GM12875 (cell line): Measurements from ENCODE around the gene MID1IP1.

Experiments used
- H3K4me3 ChIP-seq: one replicate; pipeline ENCODE4 v1.5.1; 2011; ENCODE audit warnings: low read depth, low read length, control low read depth
- CTCF ChIP-seq: IDR thresholded peaks from 2 replicates; pipeline ENCODE4 v1.5.1; 2011; ENCODE audit warnings: low read depth, mild to moderate bottlenecking, control low read depth, inconsistent platforms, low read length, moderate library complexity, borderline replicate concordance; ENCODE audit not compliant: insufficient read depth

The MID1IP1 gene

GRCh38 chrX:38839277-38839676 is 38.0 kb downstream of the MID1IP1 start:
- TF ChIP-seq CTCF = no peak
- H3K4me3 ChIP-seq = no peak overlapping the region

DNA sequence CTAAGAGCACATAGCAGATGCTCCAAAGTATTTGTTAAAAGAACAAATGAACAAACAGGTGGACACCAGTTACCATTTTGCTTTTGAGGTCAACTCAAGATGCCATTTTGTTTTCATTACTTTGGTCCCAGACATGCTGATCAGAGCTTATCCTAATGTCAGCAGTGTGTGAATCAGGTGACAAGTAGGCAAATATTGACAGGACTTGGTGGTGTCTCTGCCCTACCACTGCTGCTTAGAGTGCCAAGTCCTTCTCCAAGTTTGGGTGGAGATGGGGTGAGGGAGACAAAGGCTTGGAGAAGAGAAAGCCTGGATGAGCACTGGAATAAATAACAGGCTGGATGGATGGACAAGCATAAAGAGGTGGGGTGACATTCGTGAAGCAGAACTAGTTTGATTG is 38.7 kb downstream of the MID1IP1 start:
- H3K4me3 ChIP-seq = no peak overlapping the region
- no peak for TF ChIP-seq CTCF

DNA sequence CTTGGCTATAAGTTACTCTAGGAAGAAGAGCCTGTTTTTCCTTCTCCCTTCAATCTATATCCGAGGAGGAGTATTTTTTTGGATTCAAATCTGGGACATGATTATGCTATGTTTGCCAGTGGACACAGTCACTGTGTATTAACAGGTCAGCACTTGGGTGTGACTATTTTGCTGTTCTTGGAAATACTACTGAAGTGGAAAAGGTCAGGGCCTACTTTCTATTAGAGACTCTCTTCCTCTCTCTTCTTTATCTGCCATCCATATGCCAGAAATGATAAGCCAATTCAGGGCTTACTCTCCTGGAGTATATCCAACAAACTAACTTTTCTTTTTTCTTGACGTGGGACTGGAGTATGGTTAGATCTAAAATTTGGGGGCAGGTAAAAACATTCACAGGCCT is 40.5 kb downstream of the MID1IP1 start:
- no peak for TF ChIP-seq CTCF

DNA sequence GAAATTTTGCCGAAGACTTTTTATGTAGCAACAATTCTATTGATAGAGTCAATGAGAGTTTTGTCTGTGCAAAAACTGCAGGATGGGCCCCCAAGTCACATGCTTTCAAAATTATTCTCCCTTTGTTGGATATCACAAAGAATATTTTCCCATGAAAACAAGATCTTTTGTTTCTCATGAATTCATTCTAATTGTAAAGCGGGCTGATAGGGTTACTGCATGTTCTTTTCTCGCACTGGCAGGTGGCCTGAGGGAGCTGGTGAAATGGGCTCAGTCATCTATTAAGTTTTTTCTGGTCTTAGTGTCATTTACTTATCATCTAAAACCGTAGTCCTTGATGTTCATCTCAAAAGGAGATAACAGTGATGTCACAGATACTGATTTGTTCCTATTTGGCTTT is 44.2 kb downstream of the MID1IP1 start:
- no peak for TF ChIP-seq CTCF
- no peak overlapping the region for H3K4me3 ChIP-seq

More for the DNA sequence above, 40.5 kb downstream of the MID1IP1 start:
- H3K4me3 ChIP-seq = no peak overlapping the region

DNA sequence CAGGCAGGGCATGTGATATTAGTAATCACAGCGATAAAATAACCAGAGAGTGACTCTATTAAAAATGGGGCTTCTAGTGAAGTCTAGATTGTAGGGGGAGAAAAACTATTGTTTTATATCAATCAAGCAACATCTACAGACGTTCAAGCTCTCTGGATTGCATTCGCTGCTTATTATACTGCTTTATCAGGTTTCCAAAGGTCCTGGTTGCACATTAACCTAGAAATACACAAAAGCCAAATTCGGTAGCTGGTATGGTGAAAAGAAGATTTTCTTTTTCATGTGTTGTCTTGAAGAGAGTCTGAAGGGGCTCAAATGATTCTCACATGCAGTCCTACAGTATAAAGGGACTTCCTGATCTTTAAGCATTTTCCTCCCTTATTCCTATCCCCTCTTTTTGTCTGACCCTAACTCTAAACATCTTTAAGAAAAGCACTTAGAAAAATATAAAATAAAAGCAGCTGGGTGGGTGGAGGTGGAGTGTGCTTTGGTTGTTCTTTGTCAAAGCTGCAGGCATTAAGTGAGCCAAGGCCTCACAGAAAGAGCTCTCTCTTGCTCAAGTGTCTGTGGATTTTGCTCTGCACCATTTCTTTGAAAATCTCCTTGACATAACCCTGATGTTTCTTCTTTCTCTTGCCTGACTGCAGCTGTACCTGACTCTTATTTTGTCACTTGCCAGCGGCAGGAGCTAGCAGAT is 46.1 kb downstream of the MID1IP1 start:
- H3K4me3 ChIP-seq = no peak overlapping the region
- no peak for TF ChIP-seq CTCF

DNA sequence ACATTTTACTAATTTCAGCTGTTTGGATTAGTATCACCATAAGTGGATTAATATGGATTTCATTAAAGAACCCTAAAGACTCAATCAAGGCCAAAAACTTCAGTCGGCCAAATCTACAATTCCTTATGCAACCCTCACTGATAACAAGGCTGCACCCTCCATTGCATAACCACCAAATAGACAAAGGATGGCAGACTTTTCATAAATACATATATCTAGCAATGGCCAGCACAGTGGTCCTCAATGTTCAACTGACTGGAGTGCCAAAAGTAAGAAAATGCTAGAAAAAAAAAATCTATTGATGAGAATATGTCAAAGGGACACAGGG is 46.6 kb downstream of the MID1IP1 start:
- no peak for TF ChIP-seq CTCF
- H3K4me3 ChIP-seq = no peak overlapping the region

GRCh38 chrX:38848671-38849455 is 47.6 kb downstream of the MID1IP1 start:
- TF ChIP-seq CTCF = no peak
- no peak overlapping the region for H3K4me3 ChIP-seq
